ENCODE data around the gene GLIS2.
"Not testable (repeated sequence)": the region's sequence is repeated elsewhere in the genome, so short reads cannot be mapped to it uniquely, and the experiment has no call there.

GLIS2 gene

GRCh38 chr16:4336701-4337539 is 21.1 kb downstream of the GLIS2 start:
- DNase-seq (ENCODE audit: low read depth) = no peak

GRCh38 chr16:4337540-4338088 is 21.7 kb downstream of the GLIS2 start:
- no peak for DNase-seq (ENCODE audit: low read depth)

- DNase-seq (ENCODE audit: low read depth) = no peak
These were observed 22.3 kb downstream of the GLIS2 start for GRCh38 chr16:4338125-4338582.

- no peak for DNase-seq (ENCODE audit: low read depth)
These were observed 22.9 kb downstream of the GLIS2 start for GRCh38 chr16:4338712-4339299.

- DNase-seq (ENCODE audit: low read depth) = no peak
These were observed 23.6 kb downstream of the GLIS2 start for GRCh38 chr16:4339455-4339854.

GRCh38 chr16:4339909-4340308 is 24.0 kb downstream of the GLIS2 start:
- no peak for DNase-seq (ENCODE audit: low read depth)

GRCh38 chr16:4340443-4340842 is 24.6 kb downstream of the GLIS2 start:
- DNase-seq (ENCODE audit: low read depth) = no peak

GRCh38 chr16:4341250-4341649 is 25.4 kb downstream of the GLIS2 start:
- no peak for DNase-seq (ENCODE audit: low read depth)

GRCh38 chr16:4342866-4343744 is 27.2 kb downstream of the GLIS2 start:
- no peak for DNase-seq (ENCODE audit: low read depth)

- not testable (repeated sequence) for DNase-seq (ENCODE audit: low read depth)
These were observed 28.6 kb downstream of the GLIS2 start for GRCh38 chr16:4344300-4344982.

GRCh38 chr16:4344983-4345835 is 29.3 kb downstream of the GLIS2 start:
- DNase-seq (ENCODE audit: low read depth) = no peak

GRCh38 chr16:4345836-4346781 is 30.2 kb downstream of the GLIS2 start:
- DNase-seq (ENCODE audit: low read depth) = no peak

GRCh38 chr16:4347010-4347409 is 31.1 kb downstream of the GLIS2 start:
- no peak for DNase-seq (ENCODE audit: low read depth)

- DNase-seq (ENCODE audit: low read depth) = no peak
These were observed 32.1 kb downstream of the GLIS2 start for GRCh38 chr16:4347765-4348509.

GRCh38 chr16:4349332-4349731 is 33.5 kb downstream of the GLIS2 start:
- no peak for DNase-seq (ENCODE audit: low read depth)

GRCh38 chr16:4350365-4350786 is 34.5 kb downstream of the GLIS2 start:
- no peak for DNase-seq (ENCODE audit: low read depth)

- peak; percentile 83 for DNase-seq (ENCODE audit: low read depth)
These were observed 35.2 kb downstream of the GLIS2 start, which contains the start of gene PAM16 for GRCh38 chr16:4350787-4351659. PAM16 (minus strand) TSS chr16:4351321; CDS start chr16:4351234, 87 bp downstream.

GRCh38 chr16:4351880-4352279 is 36.0 kb downstream of the GLIS2 start:
- DNase-seq (ENCODE audit: low read depth) = no peak

Measured in stromal cell of bone marrow (primary cell).